Measurements from ENCODE around the gene MTMR6. TPM values are rescaled to one million over a fixed set of nuclear protein-coding genes. Genes with fewer than 3 reads are reported as not detected.

Gene MTMR6
- total RNA-seq, 4 donors from 2014 or later = 15.3 to 20.5 (median 17.8) TPM

DNA sequence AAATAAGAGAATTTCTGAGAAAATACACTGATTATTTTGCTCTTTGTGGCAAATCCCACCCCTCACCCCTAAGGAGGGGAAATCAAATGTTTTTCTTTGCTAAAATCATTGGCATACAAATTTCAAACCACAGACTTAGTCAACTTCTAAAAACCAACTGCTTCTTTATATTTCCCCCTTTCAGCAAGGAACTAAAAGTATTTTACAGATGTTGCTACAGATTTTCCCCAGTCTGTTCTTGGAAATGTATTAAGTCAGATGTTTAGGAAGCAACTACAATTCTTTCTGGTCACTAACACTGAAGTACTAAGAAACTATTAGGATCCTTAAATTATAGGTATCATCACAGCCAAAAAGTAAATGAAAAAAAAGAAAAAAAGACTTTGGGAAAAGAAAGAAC is 6.9 kb downstream of the MTMR6 start:
- TF ChIP-seq, protein P1, sequence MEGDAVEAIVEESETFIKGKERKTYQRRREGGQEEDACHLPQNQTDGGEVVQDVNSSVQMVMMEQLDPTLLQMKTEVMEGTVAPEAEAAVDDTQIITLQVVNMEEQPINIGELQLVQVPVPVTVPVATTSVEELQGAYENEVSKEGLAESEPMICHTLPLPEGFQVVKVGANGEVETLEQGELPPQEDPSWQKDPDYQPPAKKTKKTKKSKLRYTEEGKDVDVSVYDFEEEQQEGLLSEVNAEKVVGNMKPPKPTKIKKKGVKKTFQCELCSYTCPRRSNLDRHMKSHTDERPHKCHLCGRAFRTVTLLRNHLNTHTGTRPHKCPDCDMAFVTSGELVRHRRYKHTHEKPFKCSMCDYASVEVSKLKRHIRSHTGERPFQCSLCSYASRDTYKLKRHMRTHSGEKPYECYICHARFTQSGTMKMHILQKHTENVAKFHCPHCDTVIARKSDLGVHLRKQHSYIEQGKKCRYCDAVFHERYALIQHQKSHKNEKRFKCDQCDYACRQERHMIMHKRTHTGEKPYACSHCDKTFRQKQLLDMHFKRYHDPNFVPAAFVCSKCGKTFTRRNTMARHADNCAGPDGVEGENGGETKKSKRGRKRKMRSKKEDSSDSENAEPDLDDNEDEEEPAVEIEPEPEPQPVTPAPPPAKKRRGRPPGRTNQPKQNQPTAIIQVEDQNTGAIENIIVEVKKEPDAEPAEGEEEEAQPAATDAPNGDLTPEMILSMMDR (IDR thresholded peaks at IDR 0.05) = no peak
- ATAC-seq (ENCODE audit: low FRiP score) = no peak
- no peak for DNase-seq (ENCODE audit: low spot score)

DNA sequence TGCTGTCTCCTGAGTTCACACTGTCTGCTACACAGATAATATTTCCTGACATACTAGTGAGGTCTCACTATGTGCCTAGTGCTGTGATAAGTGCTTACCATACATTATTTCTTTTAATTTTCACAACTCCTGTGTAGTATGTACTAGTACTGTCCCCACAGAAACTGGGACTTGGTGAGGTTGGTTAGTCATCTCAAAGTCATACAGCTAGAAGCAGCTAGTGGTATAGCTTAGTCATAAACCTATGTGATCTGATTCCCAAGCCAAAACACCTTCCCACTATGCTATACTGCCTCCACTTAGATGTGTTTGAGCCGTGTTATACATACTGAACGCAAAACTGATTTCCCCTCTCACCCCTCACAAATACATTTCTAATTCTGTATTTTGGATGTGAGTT is 10.5 kb downstream of the MTMR6 start:
- DNase-seq (ENCODE audit: low spot score) = no peak
- no peak for ATAC-seq (ENCODE audit: low FRiP score)
- TF ChIP-seq, protein P1 (IDR thresholded peaks at IDR 0.05) = no peak

DNA sequence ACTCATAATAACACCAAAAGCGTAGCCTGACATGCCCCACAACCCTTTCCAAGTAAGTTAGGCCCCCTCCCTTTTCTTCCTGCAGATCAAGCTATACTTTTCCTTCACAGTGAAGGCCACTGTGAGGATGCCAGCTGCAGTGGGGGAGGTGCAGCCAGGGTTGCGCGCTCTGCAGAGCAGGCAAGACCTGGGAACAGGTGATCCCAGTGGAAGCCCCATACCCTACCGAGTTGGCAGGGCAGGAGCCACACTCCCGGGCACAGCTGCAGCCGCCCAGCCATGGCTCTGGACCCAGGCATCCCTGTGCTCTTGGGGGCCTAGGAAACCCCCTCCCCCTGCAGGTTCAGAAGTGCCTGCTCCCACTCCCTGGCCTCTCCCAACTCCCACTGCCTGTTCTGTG is 18.7 kb downstream of the MTMR6 start:
- TF ChIP-seq, protein P1 (IDR thresholded peaks at IDR 0.05) = no peak
- DNase-seq (ENCODE audit: low spot score) = no peak
- ATAC-seq (ENCODE audit: low FRiP score) = no peak

DNA sequence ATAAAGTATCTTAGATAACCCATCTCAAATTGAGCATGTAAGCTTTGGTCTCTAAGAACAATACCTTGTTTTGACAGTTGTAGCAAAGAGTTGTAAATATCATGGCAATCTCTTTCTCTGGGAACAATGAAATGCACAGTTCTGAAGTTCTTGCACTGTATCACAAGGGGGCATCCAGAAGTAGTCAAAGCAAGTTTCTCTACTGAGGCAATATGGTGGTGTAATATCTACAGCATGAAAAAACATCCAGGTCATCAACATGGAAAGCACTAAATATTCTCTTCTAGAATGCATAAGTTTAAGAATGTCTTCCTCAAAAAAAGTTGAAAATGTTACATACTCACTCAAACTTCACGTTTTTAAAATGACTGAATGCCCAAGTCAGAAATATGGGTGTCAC is 19.6 kb downstream of the MTMR6 start:
- no peak for ATAC-seq (ENCODE audit: low FRiP score)
- no peak for DNase-seq (ENCODE audit: low spot score)
- TF ChIP-seq, protein P1 (IDR thresholded peaks at IDR 0.05) = no peak

DNA sequence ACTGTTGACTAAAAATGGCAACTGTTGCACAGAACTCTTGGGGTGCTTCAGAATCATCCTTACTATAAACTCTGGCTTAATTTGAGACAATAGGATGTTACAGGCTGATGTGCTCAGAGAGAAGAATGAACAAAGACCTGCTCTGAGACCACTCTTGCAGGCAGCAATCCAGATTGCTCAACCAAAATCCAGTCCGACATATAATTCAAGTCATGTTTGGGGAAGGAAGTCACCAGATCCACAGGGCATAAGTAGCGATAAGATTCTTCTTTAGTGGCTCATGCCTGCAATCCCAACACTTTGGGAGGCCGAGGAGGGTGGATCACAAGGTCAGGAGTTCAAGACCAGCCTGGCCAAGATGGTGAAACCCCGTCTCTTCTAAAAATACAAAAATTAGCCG is 20.6 kb downstream of the MTMR6 start:
- TF ChIP-seq, protein P1 (IDR thresholded peaks at IDR 0.05) = no peak
- ATAC-seq (ENCODE audit: low FRiP score) (no peak), DNase-seq (ENCODE audit: low spot score) (no peak)

DNA sequence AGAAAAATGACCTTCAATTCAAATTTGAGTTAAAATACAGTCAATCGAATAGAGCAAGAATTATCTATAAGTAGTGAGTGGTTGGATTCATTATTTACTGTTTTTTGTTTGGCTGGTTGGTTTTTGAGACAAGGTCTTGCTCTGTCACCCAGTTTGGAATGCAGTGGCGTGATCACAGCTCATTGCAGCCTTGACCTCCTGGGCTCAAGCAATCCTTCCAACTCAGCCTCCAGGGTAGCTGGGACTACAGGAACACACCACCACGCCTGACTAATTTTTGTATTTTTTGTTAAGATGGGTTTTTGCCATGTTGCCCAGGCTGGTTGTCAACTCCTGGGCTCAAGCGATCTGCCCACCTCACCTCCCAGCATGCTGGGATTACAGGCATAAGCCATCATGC is 25.0 kb downstream of the MTMR6 start:
- ATAC-seq (ENCODE audit: low FRiP score) (no peak), DNase-seq (ENCODE audit: low spot score) (no peak)
- TF ChIP-seq, protein P1 (IDR thresholded peaks at IDR 0.05) = no peak

DNA sequence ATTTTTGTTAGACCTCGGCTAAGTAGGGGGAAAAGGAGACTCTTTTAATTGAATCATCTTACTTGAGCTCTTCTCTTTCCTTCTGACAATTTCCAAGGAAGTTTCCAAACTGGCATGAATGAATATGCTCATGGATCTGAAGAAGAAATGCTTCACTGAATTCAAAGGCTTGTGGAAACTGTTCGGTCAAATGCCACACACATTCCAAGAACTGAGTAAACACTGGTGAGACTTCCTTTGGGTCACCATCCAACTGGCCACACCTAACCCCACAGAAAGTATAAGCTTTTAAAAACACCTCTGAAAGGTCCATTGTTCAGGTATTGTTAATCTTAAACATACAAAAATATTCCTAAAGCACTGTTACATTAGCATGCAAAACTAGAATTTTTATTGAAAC is 33.6 kb downstream of the MTMR6 start:
- DNase-seq (ENCODE audit: low spot score) (no peak), ATAC-seq (ENCODE audit: low FRiP score) (no peak)
- TF ChIP-seq, protein P1 (IDR thresholded peaks at IDR 0.05) = no peak

All from omental fat pad (tissue), 4 donors.